WTC11 (cell line): ENCODE results near the gene B4GALT2. TPM values are rescaled to one million over a fixed set of nuclear protein-coding genes. Genes with fewer than 3 reads are reported as not detected.

ENCODE experiments used
- ATAC-seq: fragments of 200-7000 bp; cut with Tn5 transposase; 2 replicates; pipeline ENCODE4 v1.10.0; 2021; ENCODE audit warnings: mild to moderate bottlenecking, moderate library complexity
- CTCF ChIA-PET: fragments of 300-600 bp; sonication (Branson Sonifier 250); formaldehyde crosslinking; loops from one replicate; lab custom pipeline; 2021; ENCODE audit warnings: antibody characterized with exemption; lab: Charles Lee
- POLR2A ChIA-PET: fragments of 350-600 bp; sonication (Branson Sonifier 250); formaldehyde crosslinking; loops from one replicate; lab custom pipeline; 2021; ENCODE audit warnings: antibody characterized with exemption; lab: Charles Lee
- DNase-seq: peaks from one replicate; pipeline ENCODE4 v3.0.0; 2021; ENCODE audit warnings: low spot score
- H3K27ac Mint-ChIP-seq: 2 replicates; pipeline ENCODE4 v1.8.0; 2021; ENCODE audit warnings: mixed read lengths
- H3K27me3 Mint-ChIP-seq: 2 replicates; pipeline ENCODE4 v1.8.0; 2021; ENCODE audit warnings: low read depth, mild to moderate bottlenecking, moderate library complexity, mixed read lengths
- H3K36me3 Mint-ChIP-seq: 2 replicates; pipeline ENCODE4 v1.8.0; 2021; ENCODE audit warnings: mixed read lengths
- H3K4me1 Mint-ChIP-seq: 2 replicates; pipeline ENCODE4 v1.8.0; 2022; ENCODE audit warnings: mixed read lengths
- H3K4me3 Mint-ChIP-seq: 2 replicates; pipeline ENCODE4 v1.8.0; 2021; ENCODE audit warnings: mild to moderate bottlenecking, moderate library complexity, mixed read lengths
- H3K9me3 Mint-ChIP-seq: 2 replicates; pipeline ENCODE4 v1.8.0; 2021; ENCODE audit warnings: mixed read lengths
- ATF2 ChIP-seq: sonication (generic); formaldehyde crosslinking; IDR thresholded peaks from 2 replicates; pipeline ENCODE4 v1.8.1; 2022; ENCODE audit warnings: low read depth, missing genetic modification reagents, borderline replicate concordance
- E2F4 ChIP-seq: sonication (generic); formaldehyde crosslinking; IDR thresholded peaks from 2 replicates; pipeline ENCODE4 v1.8.1; 2022; ENCODE audit warnings: low read depth, mild to moderate bottlenecking, moderate library complexity, missing genetic modification reagents, borderline replicate concordance
- EMX1 ChIP-seq: fragments of 250-450 bp; sonication (Bioruptor Pico); IDR thresholded peaks from 2 replicates; pipeline ENCODE4 v1.8.0; 2021; ENCODE audit warnings: mild to moderate bottlenecking
- ESRRA ChIP-seq: sonication (generic); formaldehyde crosslinking; IDR thresholded peaks from 2 replicates; pipeline ENCODE4 v1.8.1; 2022; ENCODE audit warnings: mild to moderate bottlenecking, missing genetic modification reagents, borderline replicate concordance
- FOXK1 ChIP-seq: sonication (generic); formaldehyde crosslinking; IDR thresholded peaks from 2 replicates; pipeline ENCODE4 v1.8.0; 2022; ENCODE audit warnings: mild to moderate bottlenecking, moderate library complexity, missing genetic modification reagents
- GRHL2 ChIP-seq: fragments of 250-450 bp; sonication (Bioruptor Pico); IDR thresholded peaks from 2 replicates; pipeline ENCODE4 v1.8.0; 2022; ENCODE audit warnings: mild to moderate bottlenecking, moderate library complexity; ENCODE audit not compliant: insufficient replicate concordance, severe bottlenecking
- GTF2I ChIP-seq: fragments of 250-450 bp; sonication (Bioruptor Pico); conservative IDR thresholded peaks from 2 replicates; pipeline ENCODE4 v1.4.0; 2021; ENCODE audit warnings: mild to moderate bottlenecking
- IRF1 ChIP-seq: sonication (generic); formaldehyde crosslinking; IDR thresholded peaks from 2 replicates; pipeline ENCODE4 v1.8.0; 2023; ENCODE audit warnings: missing genetic modification reagents
- KAT7 ChIP-seq: sonication (generic); formaldehyde crosslinking; IDR thresholded peaks from 2 replicates; pipeline ENCODE4 v1.8.1; 2023; ENCODE audit warnings: missing genetic modification reagents, mild to moderate bottlenecking, borderline replicate concordance
- RELA ChIP-seq: sonication (generic); formaldehyde crosslinking; IDR thresholded peaks from 2 replicates; pipeline ENCODE4 v1.8.1; 2022; ENCODE audit warnings: missing genetic modification reagents, mild to moderate bottlenecking, borderline replicate concordance
- SMAD3 ChIP-seq: sonication (generic); formaldehyde crosslinking; IDR thresholded peaks from 2 replicates; pipeline ENCODE4 v1.8.0; 2022; ENCODE audit warnings: missing genetic modification reagents, mild to moderate bottlenecking, borderline replicate concordance
- TEAD4 ChIP-seq: sonication (generic); formaldehyde crosslinking; IDR thresholded peaks from 2 replicates; pipeline ENCODE4 v1.8.0; 2022; ENCODE audit warnings: mild to moderate bottlenecking, missing genetic modification reagents
- USF2 ChIP-seq: sonication (generic); formaldehyde crosslinking; IDR thresholded peaks from 2 replicates; pipeline ENCODE4 v1.8.1; 2023; ENCODE audit warnings: mild to moderate bottlenecking, missing genetic modification reagents, moderate library complexity
- ZMAT4 ChIP-seq: fragments of 250-450 bp; sonication (Bioruptor Pico); IDR thresholded peaks from 2 replicates; pipeline ENCODE4 v1.9.0; 2021; ENCODE audit warnings: mild to moderate bottlenecking
- ZNF138 ChIP-seq: sonication (generic); formaldehyde crosslinking; conservative IDR thresholded peaks from 2 replicates; pipeline ENCODE4 v1.8.1; 2022; ENCODE audit warnings: mild to moderate bottlenecking, moderate library complexity, missing genetic modification reagents
- ZNF232 ChIP-seq: sonication (generic); formaldehyde crosslinking; IDR thresholded peaks from 2 replicates; pipeline ENCODE4 v1.8.0; 2022; ENCODE audit warnings: mild to moderate bottlenecking, missing genetic modification reagents
- ZNF317 ChIP-seq: sonication (generic); formaldehyde crosslinking; IDR thresholded peaks from 2 replicates; pipeline ENCODE4 v1.8.1; 2023; ENCODE audit warnings: low read depth, mild to moderate bottlenecking, moderate library complexity, missing genetic modification reagents, borderline replicate concordance
- ZNF416 ChIP-seq: fragments of 250-450 bp; sonication (Bioruptor Pico); IDR thresholded peaks from 2 replicates; pipeline ENCODE4 v1.9.0; 2021; ENCODE audit warnings: mild to moderate bottlenecking, inconsistent platforms
- ZNF512 ChIP-seq: sonication (generic); formaldehyde crosslinking; IDR thresholded peaks from 2 replicates; pipeline ENCODE4 v1.8.1; 2022; ENCODE audit warnings: missing genetic modification reagents, borderline replicate concordance
- ZNF532 ChIP-seq: fragments of 250-450 bp; sonication (Bioruptor Pico); IDR thresholded peaks from 2 replicates; pipeline ENCODE4 v1.9.0; 2021; ENCODE audit warnings: mild to moderate bottlenecking, borderline replicate concordance
- ZNF671 ChIP-seq: fragments of 250-450 bp; sonication (Bioruptor Pico); IDR thresholded peaks from 2 replicates; pipeline ENCODE4 v1.8.0; 2021; ENCODE audit warnings: mild to moderate bottlenecking
- ZSCAN18 ChIP-seq: fragments of 250-450 bp; sonication (Bioruptor Pico); IDR thresholded peaks from 2 replicates; pipeline ENCODE4 v2.1.2; 2022; ENCODE audit warnings: mild to moderate bottlenecking, moderate library complexity
- total RNA-seq: library from RNA; stranded (reverse); gene quantifications from 3 replicates; pipeline ENCODE4 v1.2.3, GENCODE V29; 2021

B4GALT2 gene
- total RNA-seq, 1 experiment from 2014 or later, result 66.7 TPM

- peaks cover 52% of the 10 kb centered on the region for H3K4me1 Mint-ChIP-seq
- ATAC-seq (no peak), DNase-seq (no peak)
- TF ChIP-seq ZNF416 (no peak), ATF2 (no peak), ZNF317 (CRISPR knock-in tag) (no peak), ESRRA (CRISPR knock-in tag) (no peak), IRF1 (CRISPR knock-in tag) (no peak), ZNF138 (CRISPR knock-in tag) (no peak), ZNF232 (CRISPR knock-in tag) (no peak), ZNF671 (CRISPR knock-in tag) (no peak), ZNF512 (no peak), ZMAT4 (CRISPR knock-in tag) (no peak), GTF2I (CRISPR knock-in tag) (no peak), RELA (no peak), TEAD4 (no peak), GRHL2 (no peak), EMX1 (CRISPR knock-in tag) (no peak), E2F4 (CRISPR knock-in tag) (no peak), SMAD3 (CRISPR knock-in tag) (no peak)
- no peak overlapping the region for H3K4me3 Mint-ChIP-seq
- no peaks in the 10 kb centered on the region for H3K36me3 Mint-ChIP-seq
- no peaks in the 10 kb centered on the region for H3K27me3 Mint-ChIP-seq
- H3K27ac Mint-ChIP-seq, result no peak overlapping the region
- no peaks in the 10 kb centered on the region for H3K9me3 Mint-ChIP-seq
- CTCF ChIA-PET, result interaction anchor here (1.2 to 9.9 kb wide), 3 partner anchors 8 to 176 kb away, joined by 6 to 172 read pairs (median 11); partner anchors contain the start of gene ARTN
- POLR2A ChIA-PET, result interaction anchor here (0.6 kb wide), 1 partner anchor 281 kb away, joined by 9 read pairs; no protein-coding TSS in a partner anchor
Observed at GRCh38 chr1:43942411-43942810, 36.6 kb upstream of the B4GALT2 start.

GRCh38 chr1:43944860-43945259 is 34.1 kb upstream of the B4GALT2 start:
- ChIA-PET CTCF (interaction anchor here (1.2 to 9.9 kb wide), 4 partner anchors 10 to 182 kb away, joined by 3 to 172 read pairs (median 17); partner anchors contain the start of gene ARTN), POLR2A (no interaction called here)
- Mint-ChIP-seq H3K4me1 (peaks cover 40% of the 10 kb centered on the region), H3K36me3 (no peaks in the 10 kb centered on the region; the same call in 1 of the 2 replicates), H3K9me3 (no peaks in the 10 kb centered on the region), H3K4me3 (no peak overlapping the region), H3K27ac (no peak overlapping the region), H3K27me3 (no peaks in the 10 kb centered on the region)
- ATAC-seq (no peak), DNase-seq (no peak)
- TF ChIP-seq KAT7 (CRISPR knock-in tag) (no peak), FOXK1 (no peak), ZNF532 (no peak), SMAD3 (CRISPR knock-in tag) (no peak), ZSCAN18 (CRISPR knock-in tag) (no peak), USF2 (CRISPR knock-in tag) (no peak)
